Kidney tubule cell (primary cell): ENCODE results near the gene COL24A1.

Experiments
- DNase-seq: peaks from one replicate; pipeline ENCODE4 v3.0.0-alpha.2; 2018; ENCODE audit warnings: low spot score

The COL24A1 gene

GRCh38 chr1:86156566-86157455, at the start of gene COL24A1:
Gene COL24A1 (minus strand): TSS chr1:86156772. CDS start chr1:86156396, 376 bp downstream.
- DNase-seq: peak; percentile 33

DNA sequence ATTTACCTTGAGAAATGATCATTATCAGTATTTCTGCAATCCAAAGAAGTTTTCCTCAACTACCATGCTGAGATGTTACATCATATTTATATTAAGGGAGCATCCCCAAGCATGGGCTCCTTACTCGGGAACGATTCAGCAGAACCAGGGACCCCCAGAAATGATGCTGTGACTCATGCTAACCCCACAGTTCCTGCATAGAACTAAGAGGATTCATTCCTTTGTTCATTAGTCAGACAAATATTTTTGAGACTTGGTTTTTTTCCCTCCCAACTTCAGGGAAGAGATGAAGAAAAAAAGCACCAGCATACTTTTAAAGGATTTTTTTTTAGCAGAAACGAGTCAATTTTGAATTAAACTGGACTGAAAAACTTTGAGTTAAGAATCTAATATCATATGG, 49.2 kb upstream of the COL24A1 start:
- DNase-seq: no peak

- no peak for DNase-seq
These were observed 46.2 kb upstream of the COL24A1 start for GRCh38 chr1:86202552-86203340.

- no peak for DNase-seq
These were observed 44.7 kb upstream of the COL24A1 start for GRCh38 chr1:86201311-86201710.

GRCh38 chr1:86200901-86201300, 44.3 kb upstream of the COL24A1 start:
- no peak for DNase-seq

DNA sequence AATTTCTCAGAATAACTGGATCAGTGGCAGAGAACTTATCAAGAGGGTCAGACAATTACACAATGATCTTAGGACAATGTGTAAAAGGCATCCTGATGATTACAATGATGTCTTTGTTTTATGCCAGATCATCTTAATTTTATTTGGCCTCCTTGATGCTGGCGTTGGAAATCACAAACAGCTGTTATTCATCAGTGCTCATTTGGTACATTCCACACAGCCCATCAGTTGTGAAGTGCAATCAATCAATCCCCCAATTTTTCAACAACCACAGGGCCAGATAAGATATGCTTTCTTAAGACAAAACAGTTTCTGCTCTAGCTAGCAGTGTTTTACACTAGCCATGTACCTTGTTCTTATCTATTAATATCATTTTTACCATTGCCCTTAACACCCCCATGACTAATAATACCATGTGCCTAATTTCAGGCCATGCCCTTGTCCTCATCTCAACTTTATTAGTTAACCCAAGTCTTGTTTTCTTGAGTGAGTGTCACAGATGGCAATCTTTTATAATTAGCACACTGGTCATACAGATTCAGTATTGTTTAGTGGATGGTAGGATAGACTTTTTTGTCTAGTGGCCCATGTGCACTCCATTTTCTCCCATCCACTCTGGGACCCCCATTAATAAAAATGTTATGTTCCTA, 40.8 kb upstream of the COL24A1 start:
- DNase-seq: no peak

DNA sequence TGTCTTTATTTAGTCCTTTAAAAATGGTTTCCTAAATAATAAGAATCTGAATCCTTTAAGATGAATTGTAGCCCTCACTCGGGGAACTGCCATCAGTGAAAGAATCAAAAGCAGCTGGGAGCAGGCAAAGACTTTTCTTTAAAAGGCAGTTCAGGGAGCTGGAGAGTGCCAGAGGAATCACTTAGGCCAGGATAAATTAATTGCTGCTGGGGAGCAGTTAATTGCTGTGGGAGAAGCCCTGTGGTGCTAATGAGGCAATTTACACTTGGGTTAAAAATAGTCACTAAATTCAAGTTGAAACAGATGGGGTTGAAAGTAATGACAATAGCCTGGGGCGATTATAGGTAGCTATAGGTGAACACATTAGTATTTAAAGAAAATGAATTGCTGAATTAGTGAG, 38.7 kb upstream of the COL24A1 start:
- no peak for DNase-seq

DNA sequence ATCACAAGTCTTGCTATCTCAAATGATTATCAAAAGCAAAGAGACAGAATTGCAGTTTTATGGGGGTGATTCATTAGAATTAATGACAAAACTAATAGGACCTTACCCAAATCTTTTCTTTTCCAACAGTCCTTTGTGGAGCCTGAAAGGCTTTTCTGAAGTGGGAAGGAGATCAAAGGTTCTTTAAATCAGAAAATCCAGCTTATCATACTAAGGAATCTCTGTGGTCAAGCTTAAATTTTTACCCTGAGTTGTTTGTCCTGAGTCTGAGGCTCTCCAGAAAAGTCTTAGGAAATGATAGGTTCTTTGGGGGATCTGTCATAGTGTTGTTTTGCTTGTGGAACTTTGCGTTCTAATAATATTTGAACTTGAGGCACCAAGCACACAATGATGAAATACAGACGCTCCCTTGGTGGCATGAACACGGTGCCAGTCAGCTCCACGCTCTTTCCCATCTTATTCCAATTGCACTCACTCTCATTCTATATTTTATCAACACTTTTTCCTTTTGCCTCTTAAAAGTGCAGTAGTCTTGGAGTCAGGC, 38.0 kb upstream of the COL24A1 start:
- no peak for DNase-seq

- no peak for DNase-seq
These were observed 35.8 kb upstream of the COL24A1 start for GRCh38 chr1:86192417-86192816.

GRCh38 chr1:86191958-86192357, 35.4 kb upstream of the COL24A1 start:
- no peak for DNase-seq

GRCh38 chr1:86190873-86191272, 34.3 kb upstream of the COL24A1 start:
- no peak for DNase-seq

DNA sequence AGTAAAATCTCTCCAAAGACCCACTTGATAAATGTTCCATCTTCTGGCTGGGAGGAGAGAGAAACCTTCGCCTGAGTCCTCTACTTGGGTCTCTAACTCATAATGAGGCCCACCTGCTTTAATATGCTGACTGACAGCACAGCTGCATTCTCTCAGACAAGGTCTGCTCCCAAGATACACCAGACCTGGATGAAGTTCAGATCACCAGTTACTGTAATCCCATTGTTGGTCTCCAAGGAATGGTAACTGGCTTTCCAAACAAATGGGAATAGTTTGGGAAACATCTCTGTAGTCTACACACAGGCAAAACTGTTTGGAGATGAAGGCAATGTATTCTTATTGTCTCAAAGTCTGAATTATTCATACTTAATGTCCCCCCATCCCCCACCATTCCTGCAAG, 27.9 kb upstream of the COL24A1 start:
- DNase-seq: no peak

GRCh38 chr1:86183810-86184209, 27.2 kb upstream of the COL24A1 start:
- DNase-seq: no peak

GRCh38 chr1:86176226-86176625, 19.7 kb upstream of the COL24A1 start:
- DNase-seq: no peak

- DNase-seq: no peak
These were observed 19.2 kb upstream of the COL24A1 start for GRCh38 chr1:86175756-86176155.

GRCh38 chr1:86169625-86170024, 13.1 kb upstream of the COL24A1 start:
- no peak for DNase-seq

DNA sequence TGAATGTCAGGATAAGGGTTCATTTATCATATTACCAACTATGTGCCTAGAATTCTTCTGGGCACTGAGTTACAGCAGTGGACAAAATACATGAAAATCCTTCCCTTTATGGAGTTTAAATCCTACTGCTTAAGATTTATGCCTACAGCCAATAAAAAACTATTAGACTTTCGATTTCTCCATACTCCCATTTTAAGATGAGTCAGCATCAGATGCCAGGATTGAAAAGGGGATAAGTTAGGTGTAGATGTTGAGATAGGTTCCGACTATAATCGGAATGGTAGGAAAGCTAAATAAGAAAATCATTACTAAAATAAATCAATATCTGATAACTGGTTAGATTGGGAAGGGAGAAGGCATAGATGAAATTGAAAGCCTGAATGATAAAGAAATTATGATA, 3.2 kb upstream of the COL24A1 start:
- DNase-seq: no peak

- DNase-seq: no peak
These were observed 586 bp downstream of the COL24A1 start for GRCh38 chr1:86155807-86156565.

DNA sequence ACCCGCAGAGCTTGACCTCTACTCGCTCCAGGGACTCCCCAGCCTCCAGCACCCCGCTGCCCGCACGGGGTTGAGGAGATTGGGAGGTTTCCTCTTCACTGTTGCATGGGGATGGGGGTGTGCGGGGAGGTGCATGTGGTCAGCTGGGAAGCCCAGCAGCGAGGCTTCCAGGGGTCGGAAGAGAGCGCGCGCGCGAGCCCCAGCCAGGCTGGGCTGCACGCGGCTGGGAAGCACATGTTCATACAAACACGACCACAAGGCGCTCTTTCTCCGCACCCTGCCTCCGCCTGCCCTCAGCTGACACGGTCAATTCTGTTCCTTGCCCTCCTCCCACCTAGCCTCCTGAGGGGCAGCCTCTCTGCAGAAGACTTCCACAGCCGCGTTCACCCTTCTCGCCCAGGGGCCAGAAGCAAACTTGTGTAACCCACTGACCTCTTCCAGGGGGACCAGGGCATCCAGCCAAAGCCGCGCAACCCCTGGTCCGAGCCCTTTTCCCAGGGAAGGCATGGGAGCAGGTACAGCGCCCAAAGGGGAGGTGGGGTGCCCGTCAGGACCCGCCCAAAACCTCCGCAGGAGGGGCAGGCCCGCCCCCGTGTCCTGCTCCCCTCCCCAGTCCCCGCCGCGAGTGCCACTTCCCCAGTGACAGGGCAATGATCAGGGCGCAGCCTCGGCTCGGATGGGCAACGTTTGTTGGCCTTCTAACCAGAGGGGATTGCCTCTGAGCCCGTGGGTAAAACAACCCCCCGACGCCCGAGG, 1.3 kb downstream of the COL24A1 start:
- DNase-seq: no peak

DNA sequence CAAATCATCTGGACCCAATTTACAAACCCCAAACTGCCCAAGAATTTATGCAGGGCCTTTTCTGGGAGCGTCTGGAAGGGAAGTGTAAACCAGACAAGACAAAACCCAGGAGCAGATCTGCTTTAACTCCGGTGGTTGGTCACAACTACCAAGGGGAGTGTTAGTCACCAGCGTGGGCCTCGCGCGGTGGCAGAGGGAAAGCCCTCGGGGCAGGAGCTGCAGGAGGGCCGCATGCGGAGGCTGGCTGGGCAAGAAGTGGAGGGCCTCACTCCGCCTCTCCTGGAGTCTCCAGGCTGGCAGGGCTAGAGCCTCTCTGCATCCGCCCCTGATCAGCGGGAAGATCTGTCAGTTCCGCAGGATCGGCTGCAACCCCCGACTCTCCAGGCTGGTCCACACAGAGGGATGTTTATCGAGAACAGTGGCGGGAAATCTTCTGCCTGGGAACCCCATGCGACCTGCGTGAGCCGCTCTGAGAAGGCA, 2.0 kb downstream of the COL24A1 start:
- DNase-seq: no peak

- DNase-seq: no peak
These were observed 2.7 kb downstream of the COL24A1 start for GRCh38 chr1:86153836-86154235.
